SK-N-SH (cell line): ENCODE results near the gene CNDP2. TPM values are rescaled to one million over a fixed set of nuclear protein-coding genes. Genes with fewer than 3 reads are reported as not detected.

Experiments
- CTCF ChIA-PET: fragments of 300-600, 350-600 bp; formaldehyde crosslinking; extraction: SDS; loops from one replicate; lab custom pipeline; 2021; lab: Yijun Ruan, JAX
- POLR2A ChIA-PET: fragments of 350-600 bp; sonication (Branson Sonifier 250); formaldehyde crosslinking; extraction: SDS; loops from one replicate; lab custom pipeline; 2020; ENCODE audit warnings: antibody characterized with exemption, inconsistent platforms; lab: Yijun Ruan, JAX
- DNase-seq: peaks from one replicate; pipeline ENCODE4 v3.0.0; 2012
- H2AFZ ChIP-seq: fragments of 200-600 bp; sonication (generic); 2 replicates; pipeline ENCODE4 v1.8.1; 2016; ENCODE audit warnings: antibody characterized with exemption, mild to moderate bottlenecking, low read depth
- H3F3A ChIP-seq: fragments of 200-600 bp; sonication (generic); replicated peaks from 2 replicates; pipeline ENCODE3; 2016; ENCODE audit warnings: antibody characterized with exemption, mild to moderate bottlenecking; ENCODE audit not compliant: insufficient read depth
- H3K27ac ChIP-seq, 2 experiments: fragments of 200-500 bp in 1 of 2; fragments of 200-600 bp in 1 of 2; sonication (Bioruptor generic) in 1 of 2; sonication (generic), shearing (Covaris generic) in 1 of 2; 2 replicates each; pipeline versions ENCODE4 v1.5.1 to v1.6.1; 2014 to 2016; ENCODE audit warnings: low read depth in 2 of 2, inconsistent platforms in 1 of 2, low read length in 1 of 2, mild to moderate bottlenecking in 1 of 2, mixed read lengths in 1 of 2
- H3K27me3 ChIP-seq: fragments of 200-600 bp; sonication (generic), shearing (Covaris generic); 2 replicates; pipeline ENCODE4 v1.6.1; 2016; ENCODE audit warnings: mixed run types; ENCODE audit not compliant: insufficient read depth
- H3K36me3 ChIP-seq, 2 experiments: fragments of 200-500 bp in 1 of 2; fragments of 200-600 bp in 1 of 2; sonication (Bioruptor generic) in 1 of 2; sonication (generic) in 1 of 2; replicated peaks in 1 of 2; 2 replicates each; pipeline versions ENCODE3 to v1.5.1; 2014 to 2016; ENCODE audit warnings: low read length in 1 of 2, mild to moderate bottlenecking in 1 of 2; ENCODE audit not compliant: insufficient read depth in 2 of 2, control insufficient read depth in 1 of 2
- H3K4me1 ChIP-seq, 2 experiments: fragments of 200-500 bp in 1 of 2; fragments of 200-600 bp in 1 of 2; sonication (Bioruptor generic) in 1 of 2; sonication (generic), shearing (Covaris generic) in 1 of 2; 2 replicates each; pipeline versions ENCODE4 v1.5.1 to v1.6.1; 2014 to 2016; ENCODE audit warnings: low read depth in 1 of 2, low read length in 1 of 2, mixed run types in 1 of 2; ENCODE audit not compliant: insufficient read depth in 2 of 2, control insufficient read depth in 1 of 2
- H3K4me2 ChIP-seq: fragments of 200-600 bp; sonication (generic), shearing (Covaris generic); 2 replicates; pipeline ENCODE4 v1.6.1; 2017; ENCODE audit warnings: mixed run types
- H3K4me3 ChIP-seq, 2 experiments: fragments of 200-500 bp in 1 of 2; fragments of 200-600 bp in 1 of 2; sonication (Bioruptor generic) in 1 of 2; sonication (generic), shearing (Covaris generic) in 1 of 2; 2 replicates each; pipeline versions ENCODE4 v1.5.1 to v1.8.1; 2014 to 2016; ENCODE audit warnings: low read depth in 2 of 2, inconsistent platforms in 1 of 2, low read length in 1 of 2, mild to moderate bottlenecking in 1 of 2, mixed read lengths in 1 of 2, moderate library complexity in 1 of 2
- H3K79me2 ChIP-seq: fragments of 200-600 bp; sonication (generic); 2 replicates; pipeline ENCODE4 v1.8.1; 2017; ENCODE audit warnings: mild to moderate bottlenecking; ENCODE audit not compliant: insufficient read depth
- H3K9ac ChIP-seq: fragments of 200-600 bp; sonication (generic); 2 replicates; pipeline ENCODE4 v1.6.1; 2017; ENCODE audit warnings: mixed run types
- H3K9me2 ChIP-seq: fragments of 200-600 bp; sonication (generic); 2 replicates; pipeline ENCODE4 v1.6.1; 2017; ENCODE audit warnings: mixed run types
- H3K9me3 ChIP-seq: fragments of 200-600 bp; sonication (generic); 2 replicates; pipeline ENCODE4 v1.6.1; 2017; ENCODE audit warnings: mixed run types, mild to moderate bottlenecking, moderate library complexity
- H4K20me1 ChIP-seq: fragments of 200-600 bp; sonication (generic); 2 replicates; pipeline ENCODE4 v1.6.1; 2017; ENCODE audit warnings: mild to moderate bottlenecking, mixed run types; ENCODE audit not compliant: insufficient read depth
- EZH2phosphoT487 ChIP-seq: fragments of 200-600 bp; sonication (generic); IDR thresholded peaks from 2 replicates; pipeline ENCODE4 v1.6.1; 2017; ENCODE audit warnings: low read depth, mixed run types, mild to moderate bottlenecking, antibody characterized with exemption, moderate library complexity, borderline replicate concordance
- FOSL2 ChIP-seq: IDR thresholded peaks from 2 replicates; pipeline ENCODE4 v1.4.0; 2012; ENCODE audit warnings: low read depth, mild to moderate bottlenecking, moderate library complexity, borderline replicate concordance
- FOXJ3 ChIP-seq: sonication (generic); formaldehyde crosslinking; IDR thresholded peaks from 2 replicates; pipeline ENCODE4 v1.5.1; 2020; ENCODE audit warnings: mild to moderate bottlenecking, missing genetic modification reagents
- GATA2 ChIP-seq: sonication (generic); formaldehyde crosslinking; IDR thresholded peaks from 2 replicates; pipeline ENCODE4 v1.5.0; 2020; ENCODE audit warnings: mild to moderate bottlenecking, missing genetic modification reagents
- IRF3 ChIP-seq: fragments of 150-350 bp; IDR thresholded peaks from 2 replicates; pipeline ENCODE4 v1.6.1; 2016; ENCODE audit warnings: mild to moderate bottlenecking, low read depth, low read length
- MAX ChIP-seq: IDR thresholded peaks from 2 replicates; pipeline ENCODE4 v1.4.0; 2012; ENCODE audit warnings: low read depth
- NFIC ChIP-seq: IDR thresholded peaks from 2 replicates; pipeline ENCODE4 v1.4.0; 2012; ENCODE audit warnings: borderline replicate concordance
- PBX3 ChIP-seq: IDR thresholded peaks from 2 replicates; pipeline ENCODE4; 2012
- REST ChIP-seq: IDR thresholded peaks from 2 replicates; pipeline ENCODE4 v1.6.1; 2012; ENCODE audit warnings: mild to moderate bottlenecking, low read depth, low read length, moderate library complexity
- RFX5 ChIP-seq: IDR thresholded peaks from 2 replicates; pipeline ENCODE4 v1.6.1; 2012; ENCODE audit warnings: mild to moderate bottlenecking, improper control_type of control experiment, low read length
- RXRA ChIP-seq: IDR thresholded peaks from 2 replicates; pipeline ENCODE4 v1.4.0; 2012; ENCODE audit warnings: low read depth, mild to moderate bottlenecking, borderline replicate concordance
- TAF1 ChIP-seq: IDR thresholded peaks from 2 replicates; pipeline ENCODE4 v1.6.1; 2012; ENCODE audit warnings: low read depth, mild to moderate bottlenecking, low read length, moderate library complexity, borderline replicate concordance
- TCF12 ChIP-seq: IDR thresholded peaks from 2 replicates; pipeline ENCODE4 v1.4.0; 2012
- YY1 ChIP-seq: IDR thresholded peaks from 2 replicates; pipeline ENCODE4 v1.4.0; 2012; ENCODE audit warnings: low read depth, mild to moderate bottlenecking
- whole genome bisulfite sequencing: methylation state at CpG from one replicate; pipeline ENCODE4 v1.1.6; 2017; ENCODE audit warnings: low lambda C conversion rate; 5-methylcytosine and 5-hydroxymethylcytosine counted together
- polyA plus RNA-seq, 3 experiments: library from polyadenylated mRNA; depleted of rRNA; stranded (reverse); fragments of >200 nt; gene quantifications; 2 replicates each; pipeline ENCODE4 v1.2.3, GENCODE V29; 2012

The CNDP2 gene
- polyA plus RNA-seq, 1 of the 3 experiments (the other 2 are of a cell fraction) = 78.5 TPM

- no peak overlapping the region for H3K4me3 ChIP-seq
- H3K9me3 ChIP-seq = no peaks in the 10 kb centered on the region
- WGBS = 5% methylated on average over 7 of the region's 7 CpGs
- no peaks in the 10 kb centered on the region for H4K20me1 ChIP-seq
- H2AFZ ChIP-seq = no peak overlapping the region
- H3K36me3 ChIP-seq = no peaks in the 10 kb centered on the region
- H3K27ac ChIP-seq = no peak overlapping the region
- TF ChIP-seq TAF1 = no peak
- no peak for TF ChIP-seq FOXJ3
- no peak for TF ChIP-seq GATA2
- TF ChIP-seq NFIC = no peak
- TF ChIP-seq IRF3 = no peak
- H3K9ac ChIP-seq = no peak overlapping the region
- ChIA-PET CTCF (interaction anchor here (0.9 to 1.8 kb wide), 2 partner anchors 62 to 148 kb away, joined by 4 read pairs; no protein-coding TSS in a partner anchor), POLR2A (no interaction called here)
- H3K27me3 ChIP-seq = peaks cover 55% of the 10 kb centered on the region
- H3F3A ChIP-seq = no peaks in the 10 kb centered on the region
- H3K79me2 ChIP-seq = no peaks in the 10 kb centered on the region
- no peaks in the 10 kb centered on the region for H3K9me2 ChIP-seq
- H3K4me2 ChIP-seq = 0 out of 2 replicates have a peak overlapping the region, but pooled peaks have one; percentile 14
- H3K4me1 ChIP-seq = no peaks in the 10 kb centered on the region; a peak in 1 of 4 replicates
- no peak for DNase-seq
Observed at GRCh38 chr18:74489676-74490075, 6.5 kb upstream of the CNDP2 start.

GRCh38 chr18:74492259-74492658 is 3.9 kb upstream of the CNDP2 start:
- POLR2A ChIA-PET = no interaction called here
- H3F3A ChIP-seq = no peaks in the 10 kb centered on the region
- H2AFZ ChIP-seq = no peak overlapping the region
- CTCF ChIA-PET = interaction anchor here (0.9 to 2.7 kb wide), 5 partner anchors 39 to 150 kb away, joined by 3 to 33 read pairs (median 4); no protein-coding TSS in a partner anchor
- H3K4me2 ChIP-seq = no peak overlapping the region
- no peaks in the 10 kb centered on the region for H3K36me3 ChIP-seq
- 20% methylated on average over 3 of the region's 3 CpGs for WGBS
- no peak overlapping the region for H3K9ac ChIP-seq
- H3K9me2 ChIP-seq = no peaks in the 10 kb centered on the region
- peaks cover 9% of the 10 kb centered on the region for H3K79me2 ChIP-seq
- no peak overlapping the region for H3K4me3 ChIP-seq
- no peak for DNase-seq
- H3K27me3 ChIP-seq = peaks cover 50% of the 10 kb centered on the region
- H4K20me1 ChIP-seq = no peaks in the 10 kb centered on the region
- H3K4me1 ChIP-seq = peaks cover 0 to 4% of the 10 kb centered on the region in 2 experiments; a peak in 1 of 4 replicates
- no peaks in the 10 kb centered on the region for H3K9me3 ChIP-seq
- TF ChIP-seq YY1 = no peak
- TF ChIP-seq RXRA = no peak
- no peak for TF ChIP-seq TCF12
- TF ChIP-seq RFX5 = no peak
- no peak for TF ChIP-seq GATA2
- TF ChIP-seq FOSL2 = no peak
- no peak for TF ChIP-seq MAX
- no peak for TF ChIP-seq EZH2phosphoT487
- TF ChIP-seq REST = no peak
- no peak for TF ChIP-seq PBX3
- no peak overlapping the region for H3K27ac ChIP-seq
